LoVo (cell line): ENCODE data around the gene SLCO3A1.

Source experiments
- DNase-seq: peaks from one replicate; pipeline ENCODE4 v3.0.0-alpha.2; 2016; ENCODE audit warnings: low spot score

The SLCO3A1 gene

GRCh38 chr15:92100751-92101150 is 247.2 kb downstream of the SLCO3A1 start:
- no peak for DNase-seq

GRCh38 chr15:92101708-92102394 is 248.3 kb downstream of the SLCO3A1 start:
- DNase-seq: no peak

DNA sequence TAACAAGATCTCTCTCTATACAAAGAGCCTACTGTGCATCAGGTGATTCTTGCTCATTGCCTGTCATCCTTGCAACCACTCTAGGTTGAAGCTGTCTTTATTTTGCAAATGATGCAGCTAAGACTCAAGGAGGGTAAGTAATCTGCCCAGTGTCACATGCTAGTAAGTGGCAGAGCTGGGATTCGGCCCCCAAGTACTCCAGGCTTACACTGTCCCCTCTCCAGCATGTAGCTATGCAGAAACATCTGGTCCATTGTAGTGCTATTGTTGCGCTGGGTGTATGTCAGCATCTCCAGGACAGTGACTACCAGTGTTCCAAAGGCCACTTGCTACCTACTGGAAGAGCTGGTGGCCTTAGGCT is 248.9 kb downstream of the SLCO3A1 start:
- no peak for DNase-seq

GRCh38 chr15:92104072-92104471 is 250.6 kb downstream of the SLCO3A1 start:
- no peak for DNase-seq

DNA sequence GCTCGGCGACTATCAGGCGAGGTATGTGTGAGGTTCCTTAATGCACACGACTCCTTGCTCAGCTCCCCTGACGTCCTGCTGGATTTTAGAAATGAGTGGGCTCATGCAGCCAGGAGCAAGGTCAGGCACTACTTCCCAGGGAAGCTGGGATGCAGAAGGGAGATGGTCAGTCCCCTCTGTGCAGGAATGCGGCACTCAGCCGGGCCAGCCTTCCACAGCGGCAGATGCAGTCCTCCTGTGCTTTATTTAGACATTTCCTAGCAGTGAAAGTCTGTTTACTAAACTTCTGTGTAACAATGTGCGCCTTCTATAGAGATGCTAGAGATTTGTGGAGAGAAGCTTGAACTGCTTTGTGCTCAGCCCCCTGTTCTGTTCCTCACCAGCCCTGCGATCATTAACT is 252.1 kb downstream of the SLCO3A1 start:
- no peak for DNase-seq

GRCh38 chr15:92107510-92107909 is 254.0 kb downstream of the SLCO3A1 start:
- no peak for DNase-seq

DNA sequence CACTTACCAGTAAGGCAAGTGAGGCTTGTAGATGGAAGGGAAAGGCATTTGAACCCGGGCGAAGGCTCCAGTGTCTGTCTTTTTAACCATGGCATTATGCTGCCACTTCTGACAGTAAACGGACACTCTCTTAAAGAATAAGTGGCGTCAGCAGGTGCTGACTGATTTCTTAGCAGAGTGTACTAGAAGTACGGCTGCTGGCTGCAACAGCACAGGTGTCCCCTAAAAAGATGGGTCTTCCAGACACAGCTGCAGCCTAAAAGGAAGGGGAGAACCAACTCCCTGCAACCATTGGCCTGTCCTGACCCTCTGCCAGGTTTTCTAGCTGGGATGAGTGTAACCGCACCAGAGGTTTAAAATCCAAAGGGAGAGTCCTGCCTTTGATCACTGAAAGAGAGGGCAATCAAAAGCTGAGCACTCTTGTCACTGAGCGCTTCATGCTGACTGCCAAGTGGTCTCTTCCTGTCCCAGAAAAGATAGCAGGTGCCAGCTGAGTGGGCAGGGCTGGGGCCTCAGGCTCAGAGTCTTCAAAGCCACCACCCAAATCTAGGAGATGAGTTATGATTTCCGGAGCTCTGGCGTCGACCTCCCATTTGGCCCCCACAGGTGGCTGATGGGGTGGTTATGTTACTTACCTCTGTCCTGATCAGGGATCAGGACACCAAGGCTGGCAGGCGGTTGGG is 255.8 kb downstream of the SLCO3A1 start:
- no peak for DNase-seq

GRCh38 chr15:92111291-92111690 is 257.8 kb downstream of the SLCO3A1 start:
- no peak for DNase-seq

GRCh38 chr15:92111751-92112150 is 258.2 kb downstream of the SLCO3A1 start:
- no peak for DNase-seq

- no peak for DNase-seq
Measured at GRCh38 chr15:92112180-92112579, 258.7 kb downstream of the SLCO3A1 start.

- no peak for DNase-seq
Measured at GRCh38 chr15:92112711-92113110, 259.2 kb downstream of the SLCO3A1 start.

DNA sequence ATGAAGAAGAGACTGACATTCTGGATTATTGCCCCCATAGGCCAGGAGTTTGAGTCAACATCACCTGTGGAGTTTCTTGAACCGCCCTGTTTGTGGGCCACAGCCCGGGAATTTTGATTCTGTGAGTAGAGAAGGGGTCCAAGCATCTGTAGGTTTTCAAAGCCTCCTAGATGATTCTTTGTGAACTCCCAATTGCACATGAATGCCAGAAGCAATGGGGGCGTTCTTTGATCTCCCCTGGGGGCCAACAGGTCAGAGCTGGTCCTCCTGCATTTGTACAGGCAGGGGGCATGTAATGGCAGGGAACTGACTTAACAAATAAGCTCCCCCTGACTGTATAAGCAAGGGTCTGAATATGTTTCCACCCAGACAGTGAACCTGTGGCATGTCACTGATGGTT is 260.3 kb downstream of the SLCO3A1 start:
- DNase-seq: no peak

DNA sequence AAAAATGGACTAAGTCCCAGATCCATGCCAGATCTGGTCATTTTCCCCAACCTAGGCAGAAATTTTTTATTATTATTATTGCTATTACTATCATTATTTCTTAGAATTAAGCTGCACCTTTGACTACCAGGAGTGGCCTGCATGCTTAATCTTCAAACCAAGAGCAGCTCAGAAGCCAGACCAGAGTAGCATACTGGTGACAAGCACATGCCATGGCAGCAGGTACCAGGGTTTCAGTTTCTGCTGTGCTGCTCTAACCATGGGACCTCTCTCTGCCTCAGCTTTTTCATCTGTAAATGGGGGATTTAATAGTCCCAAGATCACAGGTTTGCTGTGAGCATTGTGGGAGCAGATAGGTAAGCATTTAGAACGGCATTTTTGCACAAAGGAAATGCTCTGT is 262.3 kb downstream of the SLCO3A1 start:
- DNase-seq: no peak

DNA sequence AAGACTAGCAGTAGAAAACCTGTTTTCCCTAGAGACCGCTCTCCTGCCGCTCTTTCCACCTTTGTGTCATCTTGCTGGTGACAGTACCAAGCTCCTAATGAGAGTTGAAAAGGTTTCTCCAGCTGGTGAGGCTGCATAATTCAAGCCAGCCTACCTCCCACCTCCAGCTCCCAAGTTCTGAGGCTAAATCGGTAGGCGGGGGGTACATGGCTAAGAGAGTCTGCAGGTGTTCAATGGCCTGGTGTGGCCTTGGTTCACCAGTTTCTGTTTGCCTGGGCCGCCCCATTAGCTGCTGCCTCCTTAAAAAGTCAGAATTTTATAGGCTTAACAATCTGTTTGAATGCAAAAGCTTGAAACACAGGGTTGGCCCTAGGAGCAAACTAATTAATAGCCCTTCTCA is 262.8 kb downstream of the SLCO3A1 start:
- DNase-seq: no peak

- DNase-seq: no peak
Measured at GRCh38 chr15:92117261-92117731, 263.8 kb downstream of the SLCO3A1 start.

DNA sequence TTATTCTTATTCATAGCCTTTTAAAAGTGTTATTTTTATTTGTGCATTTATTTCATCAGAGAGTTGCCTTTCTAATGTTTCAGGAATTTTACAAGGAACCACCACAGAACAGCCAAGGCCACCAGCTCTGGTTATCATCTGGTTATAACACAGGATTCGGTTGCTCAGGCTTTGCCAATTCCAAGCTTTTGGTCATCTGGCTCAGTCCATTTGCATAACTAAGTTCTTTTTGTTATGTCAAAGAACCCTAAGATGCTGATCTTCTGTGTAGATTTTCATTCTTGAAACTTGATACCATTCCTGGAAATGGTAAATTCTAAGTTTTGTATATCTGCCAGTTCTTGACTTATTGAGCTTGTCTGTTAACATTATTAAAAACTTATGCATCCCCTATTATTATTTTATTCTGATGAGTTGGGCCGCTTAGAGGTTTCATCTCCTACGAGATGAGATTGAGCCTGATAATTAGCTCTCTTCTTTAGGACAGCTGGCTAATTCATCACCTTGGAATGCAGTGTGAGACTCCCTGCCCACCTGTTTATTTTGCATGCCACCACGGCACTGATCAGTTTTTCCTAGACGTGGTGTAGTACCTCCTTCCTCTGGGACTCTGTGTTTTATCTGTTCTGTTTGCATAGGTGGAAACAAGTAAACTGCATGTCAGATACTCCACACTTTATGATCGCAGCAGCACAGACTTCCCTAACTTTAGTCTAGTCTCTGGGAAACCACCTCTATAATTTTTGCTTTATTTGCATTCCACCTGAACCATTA is 264.8 kb downstream of the SLCO3A1 start:
- DNase-seq: no peak

DNA sequence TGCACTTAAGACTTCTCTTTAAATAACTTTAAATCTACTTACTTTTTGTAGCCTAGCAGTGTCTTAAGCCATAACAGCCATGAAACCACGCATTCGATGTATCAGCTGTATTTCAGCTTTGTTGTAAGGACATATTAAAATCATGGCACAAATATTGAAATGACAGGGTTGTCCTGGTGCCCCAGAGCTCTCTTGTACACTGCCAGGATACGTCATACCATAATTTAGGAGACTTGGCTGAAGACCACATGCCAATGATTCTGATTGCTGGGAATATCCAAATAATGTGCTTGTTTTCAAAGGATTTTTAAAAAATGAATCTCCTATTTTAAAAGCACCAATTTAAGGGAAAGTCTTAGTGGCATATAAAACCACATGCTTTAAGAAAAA is 265.4 kb downstream of the SLCO3A1 start:
- DNase-seq: no peak

GRCh38 chr15:92120094-92120795 is 266.7 kb downstream of the SLCO3A1 start:
- no peak for DNase-seq

- no peak for DNase-seq
Measured at GRCh38 chr15:92121047-92121446, 267.5 kb downstream of the SLCO3A1 start.

GRCh38 chr15:92122259-92122658 is 268.8 kb downstream of the SLCO3A1 start:
- no peak for DNase-seq

DNA sequence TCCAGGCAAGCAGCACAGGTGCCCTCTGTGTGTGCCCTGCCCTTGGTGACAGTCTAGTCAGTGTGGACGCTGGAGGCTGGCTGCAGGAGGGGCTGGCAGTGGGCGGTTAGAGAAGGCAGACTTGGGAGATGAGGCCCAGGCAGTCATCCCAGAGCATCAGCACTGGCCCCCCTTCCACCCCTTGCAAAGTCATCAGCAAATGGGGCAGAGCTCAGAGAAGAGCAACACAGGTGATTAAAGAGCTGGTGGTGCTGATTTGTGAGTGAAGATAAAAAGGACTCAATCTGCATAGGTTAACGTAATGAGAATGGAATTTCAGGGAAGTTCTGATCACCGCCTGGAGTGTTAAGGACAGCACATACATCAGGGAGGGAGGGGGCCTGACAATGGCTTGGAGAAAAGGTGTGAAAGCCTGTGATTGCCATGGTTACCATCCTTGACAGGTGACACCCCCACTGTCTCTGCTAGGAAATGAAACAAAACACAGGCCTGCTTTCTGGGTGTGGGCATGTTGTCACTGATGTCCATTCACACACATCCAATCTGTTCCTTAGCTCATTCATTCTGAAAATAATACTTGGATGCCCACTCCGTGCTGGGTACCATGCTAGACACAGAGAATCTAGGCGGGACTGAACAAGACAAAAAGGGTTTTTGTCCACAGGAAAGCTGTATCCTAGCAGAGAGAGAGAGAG is 270.6 kb downstream of the SLCO3A1 start:
- DNase-seq: no peak

- no peak for DNase-seq
Measured at GRCh38 chr15:92124657-92125010, 271.1 kb downstream of the SLCO3A1 start.
